Erythroblast (primary cell): ENCODE measurements around the gene CHD2.

Experiments used
- GATA1 ChIP-seq: IDR thresholded peaks from 2 replicates; pipeline ENCODE4 v1.6.1; 2011; ENCODE audit warnings: low read depth, mild to moderate bottlenecking, control low read depth, low read length, moderate library complexity
- POLR2A ChIP-seq: IDR thresholded peaks from 2 replicates; pipeline ENCODE4 v1.6.1; 2011; ENCODE audit warnings: mild to moderate bottlenecking, low read length

- TF ChIP-seq POLR2A (no peak), GATA1 (no peak)
Measured at GRCh38 chr15:93031103-93031464, 131.0 kb downstream of the CHD2 start.
